A673 (cell line): ENCODE data around the gene INSYN1.

Experiments used
- EZH2 ChIP-seq: fragments of 200-600 bp; sonication (generic); IDR thresholded peaks from 2 replicates; pipeline ENCODE4 v1.6.1; 2017; ENCODE audit warnings: borderline replicate concordance, low read depth, mild to moderate bottlenecking, mixed read lengths, antibody characterized with exemption, low read length; ENCODE audit not compliant: poor library complexity, severe bottlenecking
- TF ChIP-seq, protein P1 (sequence below): fragments of 300-800, 200-600 bp; sonication (generic); conservative IDR thresholded peaks from 2 replicates; pipeline ENCODE4 v1.5.1; 2017; ENCODE audit warnings: low read depth, mild to moderate bottlenecking, antibody characterized with exemption, low read length, moderate library complexity, mixed read lengths

DNA sequence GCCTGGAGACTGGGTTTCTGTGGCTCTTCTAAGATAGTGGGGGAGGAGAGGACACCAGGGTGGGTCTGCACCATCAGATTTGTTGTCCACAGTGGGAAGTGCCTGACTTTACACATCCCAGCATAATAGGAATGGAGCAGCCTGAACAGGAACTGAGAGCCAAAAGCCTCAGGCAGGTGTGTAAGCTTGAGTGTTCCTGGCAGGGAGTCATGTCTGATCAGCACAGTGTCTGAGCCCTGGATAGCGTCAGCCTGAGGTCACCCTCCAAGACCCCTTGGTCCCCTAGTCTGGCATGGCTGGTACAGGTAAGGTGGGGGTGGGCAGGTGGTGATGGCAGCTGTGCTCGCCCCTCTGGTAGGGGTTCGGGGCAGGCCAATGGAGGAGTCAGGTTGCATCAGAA, 20.2 kb downstream of the INSYN1 start:
- TF ChIP-seq EZH2, result no peak
- TF ChIP-seq, protein P1, sequence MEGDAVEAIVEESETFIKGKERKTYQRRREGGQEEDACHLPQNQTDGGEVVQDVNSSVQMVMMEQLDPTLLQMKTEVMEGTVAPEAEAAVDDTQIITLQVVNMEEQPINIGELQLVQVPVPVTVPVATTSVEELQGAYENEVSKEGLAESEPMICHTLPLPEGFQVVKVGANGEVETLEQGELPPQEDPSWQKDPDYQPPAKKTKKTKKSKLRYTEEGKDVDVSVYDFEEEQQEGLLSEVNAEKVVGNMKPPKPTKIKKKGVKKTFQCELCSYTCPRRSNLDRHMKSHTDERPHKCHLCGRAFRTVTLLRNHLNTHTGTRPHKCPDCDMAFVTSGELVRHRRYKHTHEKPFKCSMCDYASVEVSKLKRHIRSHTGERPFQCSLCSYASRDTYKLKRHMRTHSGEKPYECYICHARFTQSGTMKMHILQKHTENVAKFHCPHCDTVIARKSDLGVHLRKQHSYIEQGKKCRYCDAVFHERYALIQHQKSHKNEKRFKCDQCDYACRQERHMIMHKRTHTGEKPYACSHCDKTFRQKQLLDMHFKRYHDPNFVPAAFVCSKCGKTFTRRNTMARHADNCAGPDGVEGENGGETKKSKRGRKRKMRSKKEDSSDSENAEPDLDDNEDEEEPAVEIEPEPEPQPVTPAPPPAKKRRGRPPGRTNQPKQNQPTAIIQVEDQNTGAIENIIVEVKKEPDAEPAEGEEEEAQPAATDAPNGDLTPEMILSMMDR, result no peak
